ELR (cell line): Measurements from ENCODE around the gene SSH2.

ENCODE experiments used
- DNase-seq: peaks from one replicate; pipeline ENCODE4 v3.0.0-alpha.2; 2015; ENCODE audit warnings: low read depth

SSH2 gene

DNA sequence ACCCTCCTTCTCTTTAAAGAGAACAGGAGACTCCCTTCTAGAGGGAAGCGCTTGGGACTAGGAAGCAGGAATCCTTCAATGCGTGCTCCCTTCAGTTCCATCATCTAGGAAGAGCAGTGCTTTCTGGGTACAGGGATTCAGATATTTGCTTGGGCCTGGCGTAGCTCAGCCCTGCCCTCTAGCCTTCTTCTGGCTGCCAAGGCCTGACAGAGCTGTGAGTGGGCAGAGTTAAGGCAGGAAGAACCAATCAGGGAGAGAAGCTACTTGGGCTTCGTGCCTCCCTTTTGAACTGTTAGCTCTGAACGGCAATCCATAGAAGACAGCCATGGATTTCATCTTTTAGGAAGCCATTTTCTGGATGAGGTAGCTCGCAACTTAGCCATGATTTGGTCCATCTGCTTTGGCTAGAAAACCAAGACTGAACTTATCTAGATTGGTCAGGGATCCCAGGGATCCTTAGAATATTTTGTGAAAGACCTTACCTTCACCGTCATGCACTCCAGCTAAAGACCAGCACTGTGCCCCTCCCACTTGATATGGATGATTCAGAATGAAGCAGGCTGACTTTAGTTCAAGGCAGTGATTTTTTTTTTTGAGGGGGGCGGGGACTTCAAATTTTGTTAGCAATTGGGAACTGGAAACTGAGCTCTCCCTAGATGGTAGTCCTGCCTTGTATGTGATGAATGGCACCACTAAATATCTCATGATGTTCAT, 304.8 kb downstream of the SSH2 start:
- peak; percentile 48 for DNase-seq

DNA sequence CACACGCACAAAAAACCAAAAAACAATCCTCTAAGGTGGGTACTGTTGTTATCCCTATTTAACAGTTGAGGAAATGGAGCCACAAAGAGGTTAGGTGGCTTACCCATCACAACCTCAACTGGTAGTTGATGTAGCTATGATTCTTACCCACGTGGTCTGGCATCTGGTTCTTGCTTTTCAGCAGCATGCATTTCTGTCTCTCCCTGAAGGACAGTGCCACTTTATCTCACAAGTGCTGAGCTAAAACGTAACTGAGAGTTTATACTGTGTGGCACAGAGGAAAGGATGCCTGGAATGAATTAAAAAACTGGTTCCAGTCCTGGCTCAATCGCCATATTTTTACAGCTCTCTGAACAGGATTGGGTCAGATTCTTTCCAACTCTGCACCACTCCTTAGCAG, 305.4 kb downstream of the SSH2 start:
- DNase-seq, result no peak

DNA sequence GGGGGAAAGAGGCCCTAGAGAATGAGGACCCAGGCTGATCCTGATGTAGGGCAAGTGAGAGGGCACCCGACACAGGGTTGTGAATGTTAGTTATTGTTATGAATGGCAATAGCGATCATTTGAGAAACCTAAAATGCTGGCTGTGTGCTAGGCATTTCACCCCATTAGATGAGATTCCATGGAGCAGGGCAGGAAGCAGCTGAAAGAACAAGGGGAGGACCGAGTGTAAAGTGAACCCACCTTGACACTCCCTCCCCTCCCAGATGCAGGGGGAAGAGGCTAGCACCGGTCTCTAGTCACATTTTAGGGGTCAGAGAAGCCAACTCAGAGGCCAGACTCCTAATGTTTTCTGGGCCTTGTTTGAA, 306.8 kb downstream of the SSH2 start:
- DNase-seq, result no peak

DNA sequence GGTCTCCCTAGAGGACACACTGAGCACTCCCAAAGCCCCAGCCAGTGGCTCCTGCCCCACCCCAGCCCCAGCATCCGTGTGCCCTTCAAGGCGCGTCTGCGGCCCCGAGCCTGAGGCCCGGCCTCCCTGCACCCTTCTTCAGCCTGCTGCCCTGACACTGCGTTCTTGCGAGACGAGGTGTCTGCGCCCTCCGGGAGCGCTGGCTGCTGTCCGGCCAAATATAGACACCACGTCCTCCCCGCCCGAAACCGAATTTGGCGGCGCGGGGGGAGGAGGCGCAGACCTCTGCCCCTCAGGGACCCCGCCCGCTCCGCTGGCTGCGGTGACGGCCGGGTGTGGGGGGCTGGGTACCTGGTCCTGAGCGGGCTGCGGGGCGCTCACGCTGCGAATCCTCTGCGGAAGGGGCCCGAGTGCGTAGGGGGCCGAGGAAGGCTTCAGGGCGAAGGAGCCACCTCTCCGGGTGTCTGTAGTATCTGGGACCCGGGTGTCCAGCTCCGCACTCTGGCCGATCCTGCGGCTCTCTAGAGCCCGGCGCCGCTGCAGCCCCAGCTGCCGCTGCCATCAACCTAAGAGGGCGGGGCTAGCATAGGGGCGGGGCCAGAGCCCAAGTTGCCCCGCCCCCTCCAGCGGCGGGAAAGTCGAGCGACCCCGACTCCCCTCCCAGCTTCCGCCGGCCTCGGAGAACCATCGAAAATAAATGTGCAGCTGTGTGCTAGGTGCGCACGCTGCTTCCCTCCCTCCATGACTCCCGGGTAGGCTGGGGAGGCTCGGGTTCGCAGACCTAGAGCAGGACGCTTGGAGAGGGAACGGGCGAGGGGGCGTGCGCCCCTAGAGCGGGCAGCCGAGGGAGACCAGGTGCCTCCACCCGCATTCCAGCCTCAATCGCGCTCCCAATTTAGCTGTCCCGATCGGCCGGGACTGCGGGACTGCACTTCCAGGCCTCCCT, 307.4 kb downstream of the SSH2 start, which contains the start of gene CORO6:
CORO6 (minus strand) TSS at position 576 of the 946 bp plus-strand sequence. CDS start 1,491 bp downstream, outside the sequence.
- peak; percentile 60 for DNase-seq

DNA sequence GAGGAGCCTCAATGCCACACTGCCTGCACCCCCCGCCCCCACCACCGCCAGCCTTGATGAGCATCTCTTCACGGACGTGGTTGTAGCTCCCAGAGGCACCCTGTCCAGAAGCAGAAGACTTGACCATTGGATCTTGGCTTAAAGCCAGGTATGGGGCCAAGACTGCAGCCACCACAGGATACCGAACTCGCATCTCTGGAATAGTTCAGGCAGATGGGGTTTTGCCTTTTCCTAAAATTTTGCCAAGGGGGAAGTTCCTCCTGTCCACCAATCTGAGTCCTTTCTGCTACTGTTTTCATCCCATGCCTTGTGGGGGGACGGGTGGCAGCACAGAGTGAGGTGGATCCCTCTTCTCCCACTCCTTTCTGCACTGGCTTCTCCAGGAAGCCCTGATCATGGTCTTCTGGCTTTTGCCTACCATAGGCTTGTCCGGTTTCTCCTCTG, 308.3 kb downstream of the SSH2 start:
- DNase-seq, result no peak

DNA sequence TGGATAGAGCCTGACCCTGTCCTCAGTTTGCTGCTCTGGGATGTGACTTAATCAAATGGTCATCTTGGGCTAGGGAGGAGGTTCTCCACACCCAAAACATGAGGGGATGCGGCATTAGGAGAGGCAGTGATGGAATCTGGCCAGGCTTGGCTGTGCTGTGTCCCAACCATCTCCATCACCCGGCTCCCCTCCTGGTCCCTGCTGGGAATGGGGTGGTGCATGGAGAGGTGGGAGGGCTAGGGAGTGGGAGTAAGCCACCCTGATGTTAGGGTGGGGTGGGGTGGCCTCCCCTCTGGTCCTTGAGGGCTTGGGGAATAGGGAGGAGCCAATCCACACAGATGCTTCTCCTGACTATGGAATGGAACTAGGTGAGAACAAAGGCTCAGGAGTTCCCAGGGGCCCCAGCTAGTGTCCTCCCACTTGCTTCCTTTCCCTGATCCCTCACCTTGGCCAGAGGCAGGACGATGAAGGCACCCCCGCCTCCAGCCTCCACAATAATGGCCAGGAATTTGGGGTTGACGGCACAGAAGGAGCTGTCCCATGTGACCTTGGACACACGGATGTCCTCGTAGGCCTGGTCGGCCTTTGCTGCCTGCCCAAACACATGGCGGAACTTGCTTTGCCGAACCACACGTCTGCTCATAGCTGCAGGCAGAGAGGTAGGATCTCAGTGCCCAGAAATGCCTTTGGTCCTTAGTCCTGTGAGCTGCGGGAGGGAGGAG, 309.1 kb downstream of the SSH2 start:
- no peak for DNase-seq

DNA sequence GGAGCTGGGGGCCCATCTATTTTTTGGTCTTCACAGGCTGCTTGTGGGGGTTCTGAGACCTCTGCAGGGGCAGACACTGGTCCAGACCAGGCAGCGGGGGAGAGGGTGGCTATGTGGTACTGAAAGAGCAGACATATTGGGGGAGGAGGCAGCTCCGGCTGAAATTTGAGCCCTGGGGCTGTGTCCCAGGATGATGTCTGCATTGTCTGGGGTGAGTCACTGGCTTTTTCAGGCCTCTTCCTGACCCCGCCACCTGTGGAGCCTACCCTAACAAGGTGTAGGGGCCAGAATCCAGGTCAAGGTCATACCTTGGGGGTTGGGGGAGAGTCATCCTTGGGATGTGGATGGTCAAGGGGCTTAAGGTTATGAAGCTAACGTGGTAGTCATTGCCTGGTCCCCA, 309.8 kb downstream of the SSH2 start:
- DNase-seq, result peak; percentile 71

DNA sequence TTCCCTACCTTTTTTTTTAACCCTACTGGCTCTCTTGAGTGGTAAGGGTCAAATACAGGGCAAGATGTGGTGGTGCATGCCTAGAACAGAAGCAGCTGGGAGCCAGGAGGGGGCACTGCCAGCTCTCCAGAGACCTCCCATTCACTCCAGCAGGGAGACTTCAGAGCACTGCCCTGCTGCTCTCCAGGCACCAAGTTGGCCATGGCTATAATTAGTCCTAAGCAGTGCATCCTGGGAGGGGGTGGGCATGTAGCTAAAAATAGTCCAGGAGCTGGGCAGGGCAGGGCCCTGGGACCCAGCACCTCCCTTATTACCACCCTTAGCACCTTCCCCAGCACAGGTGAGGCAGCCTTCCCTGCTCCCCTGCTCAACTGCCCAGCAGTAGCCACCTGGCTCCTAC, 310.8 kb downstream of the SSH2 start:
- DNase-seq, result peak; percentile 47

DNA sequence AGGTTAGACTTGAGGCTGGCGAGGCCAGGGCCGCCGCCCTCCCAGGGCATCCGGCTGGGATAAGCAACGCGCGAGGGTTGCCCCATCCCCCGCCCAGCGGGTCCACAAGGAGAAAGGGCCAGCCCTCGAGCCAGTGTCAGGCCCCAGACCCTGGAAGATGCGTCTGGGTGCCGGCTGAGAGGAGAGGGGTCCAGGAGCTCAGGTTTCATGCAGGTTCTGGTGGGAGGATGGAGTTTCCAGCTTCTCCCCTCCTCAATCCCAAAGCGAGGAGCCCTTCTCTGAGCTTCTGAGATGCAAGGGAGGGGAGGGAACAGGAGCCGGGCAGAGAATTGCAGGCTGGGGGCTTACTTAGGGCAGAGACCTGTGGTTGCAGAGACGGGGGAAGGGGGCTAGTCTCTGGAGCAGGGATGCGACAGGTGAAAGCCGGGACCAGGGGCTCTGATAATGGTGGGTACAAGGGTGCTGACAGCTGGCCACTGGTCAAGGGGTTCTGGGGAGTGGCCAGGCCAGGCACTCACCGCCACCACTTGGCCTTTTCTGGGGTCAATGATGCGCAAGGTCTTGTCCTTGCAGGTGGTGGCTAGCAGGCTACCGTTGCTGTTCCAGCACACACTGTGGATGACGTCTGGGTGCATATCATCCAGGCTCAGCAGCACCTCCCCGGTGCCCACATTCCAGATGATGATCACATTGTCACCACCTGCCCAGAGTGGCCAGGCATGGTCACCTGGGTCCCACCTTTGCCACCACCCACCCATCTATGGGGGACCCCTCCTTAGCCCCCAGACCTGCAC, 311.6 kb downstream of the SSH2 start:
- no peak for DNase-seq

DNA sequence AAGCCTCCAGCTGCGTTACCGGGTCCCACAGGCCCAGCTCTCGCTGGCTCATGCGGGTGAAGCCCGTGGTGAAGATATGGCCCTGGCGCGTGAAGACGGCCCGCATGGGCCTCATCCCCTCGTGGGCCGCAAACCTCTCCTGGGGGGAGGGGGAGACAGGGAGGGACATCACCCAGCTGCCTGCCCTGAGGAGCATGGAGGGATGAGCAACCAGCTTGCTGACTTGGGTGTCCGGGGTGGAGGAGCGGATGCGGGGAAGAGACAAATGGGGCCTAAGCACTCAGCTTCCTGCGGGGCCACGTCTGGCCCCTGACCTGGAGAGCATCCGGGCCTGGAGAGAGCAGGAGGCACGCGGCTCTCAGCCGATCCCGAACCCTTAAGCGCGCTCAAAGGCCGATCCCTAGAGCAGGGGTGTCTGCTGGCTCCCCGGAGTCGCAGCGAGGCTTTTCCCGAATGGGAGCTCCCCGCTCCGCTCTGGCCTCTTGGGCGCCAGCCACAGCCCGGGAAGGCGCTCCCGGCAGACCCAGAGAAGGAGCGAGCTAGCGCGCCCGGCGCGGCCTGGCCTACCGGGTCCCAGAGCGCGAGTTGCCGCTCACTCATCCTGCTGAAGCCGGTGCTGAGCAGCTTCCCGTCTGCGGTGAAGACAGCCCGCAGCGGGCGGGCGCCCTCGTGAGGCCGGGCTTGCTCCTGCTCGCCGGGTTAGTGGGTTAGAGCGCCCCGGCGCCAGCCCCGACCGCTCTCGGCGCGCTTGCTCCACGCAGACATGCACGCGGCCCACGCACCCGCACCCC, 312.4 kb downstream of the SSH2 start:
- peak; percentile 53 for DNase-seq

DNA sequence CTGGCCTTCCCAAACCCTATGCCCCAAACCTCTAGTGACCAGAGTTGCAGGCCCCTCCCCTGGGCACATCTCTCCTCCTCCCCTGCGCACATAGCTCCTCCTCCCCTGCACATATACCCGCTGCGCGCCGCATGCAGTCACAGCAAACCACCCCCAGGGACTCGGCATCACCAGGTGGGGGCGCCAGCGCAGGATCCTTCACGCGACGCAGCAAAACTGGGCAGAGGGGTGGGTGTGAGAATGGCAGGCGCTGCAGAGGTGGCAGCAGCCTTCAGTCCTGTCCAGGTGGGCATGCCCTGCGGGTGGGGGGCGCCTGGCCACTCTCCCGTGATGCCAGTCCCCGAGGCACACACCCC, 312.9 kb downstream of the SSH2 start:
- DNase-seq, result peak; percentile 65

DNA sequence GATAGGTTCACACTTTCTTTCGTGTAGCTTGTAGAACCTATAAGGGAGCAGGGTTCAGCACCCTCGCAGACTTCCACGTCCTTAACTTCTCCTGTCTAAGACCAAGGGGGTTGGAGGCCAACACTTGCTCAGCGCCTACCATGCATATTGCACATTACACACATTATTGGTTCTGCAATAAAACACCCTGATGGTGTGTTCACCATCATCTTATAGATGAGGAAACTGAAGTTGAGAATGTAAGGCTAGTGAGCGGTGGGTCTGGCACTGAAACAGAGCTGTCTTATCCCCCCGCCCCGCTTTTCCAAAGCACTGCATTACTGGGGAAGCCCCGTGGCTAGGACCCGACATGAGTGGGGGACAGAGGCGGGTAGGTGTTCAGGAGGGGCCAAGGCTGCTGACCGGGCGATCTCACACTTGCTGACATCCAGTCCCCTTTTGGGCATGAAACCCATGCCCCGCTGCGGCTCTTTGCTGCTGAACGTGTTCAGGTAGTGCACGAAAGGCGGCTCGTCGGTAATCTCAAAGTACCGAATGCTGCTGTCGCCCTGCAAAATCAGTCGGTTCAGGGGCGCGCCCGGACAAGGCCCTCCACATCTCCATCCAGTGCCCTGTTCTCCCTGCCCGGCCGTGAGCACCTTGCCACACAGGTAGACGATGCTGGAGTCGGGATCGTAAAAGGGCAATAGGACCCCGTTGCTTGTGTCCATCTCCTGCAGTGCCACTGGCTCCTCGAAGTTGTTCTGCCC, 313.6 kb downstream of the SSH2 start:
- no peak for DNase-seq

DNA sequence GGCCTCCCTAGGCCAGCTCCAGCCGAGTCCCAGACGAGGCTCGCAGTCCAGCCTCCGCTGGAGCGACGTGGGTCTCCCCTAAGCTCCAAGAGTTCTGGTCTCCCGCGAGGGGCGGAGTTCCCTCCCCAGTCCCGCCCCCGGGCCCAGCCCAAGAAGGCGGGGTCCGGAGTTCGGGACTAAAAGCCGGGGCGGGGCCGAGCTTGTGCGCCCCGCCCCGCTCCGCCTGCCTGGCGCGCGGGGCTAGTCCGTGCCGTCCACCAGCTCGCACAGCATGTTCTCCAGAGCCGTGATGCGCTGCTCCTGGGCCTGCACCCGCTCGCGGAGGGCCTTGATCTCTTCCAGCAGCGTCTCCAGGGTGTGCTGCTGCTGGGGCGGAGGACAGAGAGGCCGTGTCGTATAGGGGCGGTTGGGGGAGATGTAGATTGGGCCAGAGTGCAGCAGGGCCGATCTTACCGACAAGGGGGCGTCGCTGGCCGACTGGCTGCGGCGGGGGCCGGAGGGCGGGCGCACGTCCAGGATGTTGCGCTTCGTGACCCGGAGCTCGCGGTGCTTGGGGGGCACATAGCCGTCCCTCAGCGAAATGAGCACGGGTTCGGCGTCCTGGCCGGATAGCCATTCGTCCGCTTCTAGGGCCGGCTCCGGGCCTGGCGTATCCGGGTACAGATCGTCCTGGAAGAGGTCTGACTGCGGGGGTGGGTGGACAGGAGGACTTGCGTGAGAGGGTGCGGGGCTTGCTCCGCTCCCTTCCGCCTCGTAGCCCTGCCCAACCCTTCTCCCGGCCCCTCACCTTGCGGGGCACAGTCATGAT, 314.3 kb downstream of the SSH2 start:
- peak; percentile 84 for DNase-seq

DNA sequence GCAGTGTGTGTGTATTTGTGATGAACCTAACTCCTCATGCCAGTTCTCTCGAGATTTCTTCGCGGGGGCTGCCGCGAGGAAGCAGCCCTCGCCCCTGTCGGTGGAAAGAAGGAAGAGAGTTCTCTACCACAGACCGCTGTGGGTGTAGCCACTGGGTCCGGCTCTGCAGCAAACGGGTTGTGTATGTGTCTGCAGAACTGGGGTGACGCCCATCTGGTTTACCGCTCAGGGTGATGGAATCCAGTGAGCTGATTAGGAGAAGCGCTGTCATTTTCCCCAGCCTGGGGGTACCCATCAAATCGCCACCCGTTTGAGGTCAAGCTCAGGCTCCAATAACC, 315.0 kb downstream of the SSH2 start:
- peak; percentile 35 for DNase-seq

DNA sequence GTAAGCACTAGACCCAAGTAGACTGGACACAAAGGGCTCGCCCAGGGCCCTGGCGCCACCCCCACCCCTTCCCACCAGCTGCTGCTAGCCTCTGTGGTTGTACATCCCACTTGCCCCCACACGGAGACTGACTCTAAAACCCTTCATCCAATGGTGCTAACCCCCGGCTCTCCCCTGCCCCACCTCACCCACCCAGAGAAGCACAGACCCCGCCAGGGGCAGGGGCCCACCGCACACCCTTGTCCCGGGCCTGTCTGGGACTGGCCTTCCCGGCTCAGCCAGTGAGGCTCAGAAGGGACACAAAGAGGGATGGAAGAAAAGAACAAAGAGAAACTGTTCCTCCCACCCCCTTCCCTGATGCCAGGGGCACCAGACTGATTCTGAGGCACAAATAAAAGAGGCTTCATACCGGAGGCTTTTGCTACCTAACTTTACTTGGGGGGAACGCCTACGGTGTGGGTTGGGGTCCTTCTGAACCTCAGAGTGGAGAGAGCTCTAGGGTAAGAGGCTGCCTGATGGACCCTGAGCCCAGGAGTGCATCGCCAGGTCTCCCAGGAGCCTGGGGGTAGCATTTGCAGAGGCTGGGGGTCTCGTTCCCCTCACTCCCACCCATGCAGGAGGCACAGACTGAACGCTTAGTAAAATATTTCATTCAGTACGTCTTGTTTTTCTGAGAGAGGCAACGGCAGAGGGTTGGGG, 315.5 kb downstream of the SSH2 start:
- DNase-seq, result no peak

DNA sequence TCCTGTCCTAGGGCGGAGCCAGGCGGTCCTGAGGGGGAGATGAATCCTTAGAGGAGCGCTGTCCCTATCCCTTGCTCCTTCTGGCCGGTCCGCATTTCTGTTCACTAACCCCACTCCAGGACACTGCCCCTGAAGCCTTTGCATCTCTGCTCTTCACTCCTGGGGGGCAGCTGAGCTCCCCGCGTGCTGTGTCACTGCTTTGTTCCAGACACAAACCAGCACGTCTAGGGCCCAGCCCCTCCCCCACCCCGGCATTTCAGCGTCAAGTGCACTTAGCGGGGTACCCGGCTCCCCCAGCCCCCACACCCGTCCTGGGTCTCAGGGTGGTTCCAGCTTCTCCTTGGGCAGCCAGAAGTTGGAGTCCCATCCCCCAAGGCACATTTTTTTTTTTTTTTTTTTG, 316.2 kb downstream of the SSH2 start:
- no peak for DNase-seq

DNA sequence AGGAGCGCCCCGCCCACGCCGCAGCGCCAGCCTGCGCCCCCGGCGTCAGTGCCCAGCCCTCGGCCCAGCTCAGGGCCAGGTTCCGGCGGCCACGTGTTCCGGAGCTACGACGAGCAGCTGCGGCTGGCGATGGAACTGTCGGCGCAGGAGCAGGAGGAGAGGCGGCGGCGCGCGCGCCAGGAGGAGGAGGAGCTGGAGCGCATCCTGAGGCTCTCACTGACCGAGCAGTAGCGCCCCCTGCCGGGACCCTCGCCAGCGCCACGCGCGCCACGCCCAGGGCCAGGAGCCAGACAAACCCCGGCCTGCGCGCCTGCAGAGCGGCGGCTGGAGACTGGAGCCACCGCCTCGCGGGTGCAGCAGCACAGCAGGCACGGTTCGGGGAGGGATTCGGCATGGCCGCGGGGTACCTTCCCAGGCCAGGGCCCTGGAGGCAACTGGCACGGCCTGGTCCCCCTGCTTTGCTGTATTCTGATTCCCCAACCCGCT, 316.6 kb downstream of the SSH2 start:
- DNase-seq, result peak; percentile 65

DNA sequence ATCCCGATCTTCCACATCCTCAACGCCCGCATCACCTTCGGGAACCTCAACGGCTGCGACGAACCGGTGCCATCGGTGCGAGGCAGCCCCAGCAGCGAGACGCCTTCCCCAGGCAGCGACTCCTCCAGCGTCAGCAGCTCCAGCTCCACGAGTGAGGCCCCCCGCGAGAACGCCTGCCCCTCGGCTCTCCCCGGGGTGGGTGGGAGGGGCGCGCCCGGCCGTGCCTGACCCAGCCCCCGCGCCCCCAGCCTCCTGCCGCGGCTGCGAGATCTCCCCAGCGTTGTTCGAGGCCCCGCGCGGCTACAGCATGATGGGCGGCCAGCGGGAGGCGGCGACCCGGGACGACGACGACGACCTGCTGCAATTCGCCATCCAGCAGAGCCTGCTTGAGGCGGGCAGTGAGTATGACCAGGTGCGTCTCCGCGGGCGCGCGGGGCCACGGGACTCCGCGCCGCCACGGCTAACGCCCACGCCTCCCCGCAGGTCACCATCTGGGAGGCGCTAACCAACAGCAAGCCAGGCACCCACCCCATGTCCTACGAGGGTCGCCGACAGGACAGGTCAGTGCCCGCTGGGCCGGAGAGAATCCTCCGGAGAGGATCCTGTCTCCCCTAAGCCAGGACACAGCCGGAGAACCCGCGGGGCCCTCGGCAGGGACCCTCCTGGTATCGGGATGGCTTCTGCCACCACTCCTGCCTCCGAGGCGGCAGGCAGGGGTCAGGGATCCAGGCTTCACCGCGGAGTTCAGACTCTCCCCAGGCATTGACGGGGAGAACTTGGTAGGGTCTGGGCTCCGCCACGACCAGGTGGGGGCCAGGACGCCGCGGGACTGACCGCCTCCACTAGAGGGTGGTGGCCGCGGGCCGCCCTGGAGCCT, 317.4 kb downstream of the SSH2 start:
- DNase-seq, result no peak
